22Rv1 (cell line): Measurements from ENCODE around the gene FOXN1.

ENCODE experiments used
- ZFX ChIP-seq: fragments of 450-650 bp; IDR thresholded peaks from 2 replicates; pipeline ENCODE4 v1.6.1; 2017; ENCODE audit warnings: antibody characterized with exemption, borderline replicate concordance
- TF ChIP-seq, protein P1 (sequence below): fragments of 450-650 bp; IDR thresholded peaks from 2 replicates; pipeline ENCODE4 v1.5.1; 2017; ENCODE audit warnings: mild to moderate bottlenecking

DNA sequence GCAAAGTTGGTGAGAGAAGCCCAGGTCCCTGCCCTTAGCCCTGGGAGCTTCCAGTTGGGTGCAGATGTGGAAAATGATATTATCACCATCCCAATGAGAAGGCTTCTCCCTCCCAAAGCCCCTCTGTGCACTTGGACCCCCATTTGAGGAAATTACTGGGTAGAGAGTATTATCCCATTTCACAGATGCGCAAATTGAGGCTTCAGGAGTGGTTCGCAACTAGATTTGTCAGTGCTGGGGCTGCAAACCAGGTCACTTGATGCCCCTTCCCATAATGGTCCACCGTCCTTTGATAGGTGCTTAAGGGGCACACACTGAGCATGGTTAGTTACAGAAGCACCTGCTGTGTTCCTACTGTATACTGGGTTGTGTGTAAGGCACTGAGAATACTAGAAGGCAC, 14.3 kb upstream of the FOXN1 start:
- TF ChIP-seq, protein P1, sequence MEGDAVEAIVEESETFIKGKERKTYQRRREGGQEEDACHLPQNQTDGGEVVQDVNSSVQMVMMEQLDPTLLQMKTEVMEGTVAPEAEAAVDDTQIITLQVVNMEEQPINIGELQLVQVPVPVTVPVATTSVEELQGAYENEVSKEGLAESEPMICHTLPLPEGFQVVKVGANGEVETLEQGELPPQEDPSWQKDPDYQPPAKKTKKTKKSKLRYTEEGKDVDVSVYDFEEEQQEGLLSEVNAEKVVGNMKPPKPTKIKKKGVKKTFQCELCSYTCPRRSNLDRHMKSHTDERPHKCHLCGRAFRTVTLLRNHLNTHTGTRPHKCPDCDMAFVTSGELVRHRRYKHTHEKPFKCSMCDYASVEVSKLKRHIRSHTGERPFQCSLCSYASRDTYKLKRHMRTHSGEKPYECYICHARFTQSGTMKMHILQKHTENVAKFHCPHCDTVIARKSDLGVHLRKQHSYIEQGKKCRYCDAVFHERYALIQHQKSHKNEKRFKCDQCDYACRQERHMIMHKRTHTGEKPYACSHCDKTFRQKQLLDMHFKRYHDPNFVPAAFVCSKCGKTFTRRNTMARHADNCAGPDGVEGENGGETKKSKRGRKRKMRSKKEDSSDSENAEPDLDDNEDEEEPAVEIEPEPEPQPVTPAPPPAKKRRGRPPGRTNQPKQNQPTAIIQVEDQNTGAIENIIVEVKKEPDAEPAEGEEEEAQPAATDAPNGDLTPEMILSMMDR = no peak
- no peak for TF ChIP-seq ZFX
